HG03442 (cell line): Measurements from ENCODE around the gene BGLAP.

Experiments
- ATAC-seq: cut with Tn5 transposase; IDR thresholded peaks from one replicate; pipeline ENCODE4 v1.9.1; 2021; ENCODE audit warnings: mild to moderate bottlenecking, moderate library complexity; ENCODE audit not compliant: unreplicated experiment

The BGLAP gene

DNA sequence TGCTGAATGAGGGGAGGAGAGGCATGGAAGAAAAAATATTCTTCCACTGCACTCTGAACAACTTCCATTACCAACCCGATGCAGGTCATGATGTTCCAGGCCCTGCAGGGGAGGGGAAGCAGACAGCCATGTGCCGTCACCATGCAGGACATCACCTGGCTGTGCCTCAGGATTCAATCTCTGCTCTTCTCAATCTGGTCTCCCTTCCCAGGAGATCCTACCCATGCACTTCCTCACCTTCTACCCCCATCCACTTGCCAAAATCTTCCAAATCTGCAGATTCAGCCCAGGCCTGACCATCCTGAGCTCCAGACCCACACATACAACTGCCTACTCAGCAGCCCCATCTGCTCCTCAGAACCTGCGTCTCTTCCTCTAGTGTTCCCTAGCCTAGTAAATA lies 11.7 kb downstream of the BGLAP start:
- no peak for ATAC-seq

DNA sequence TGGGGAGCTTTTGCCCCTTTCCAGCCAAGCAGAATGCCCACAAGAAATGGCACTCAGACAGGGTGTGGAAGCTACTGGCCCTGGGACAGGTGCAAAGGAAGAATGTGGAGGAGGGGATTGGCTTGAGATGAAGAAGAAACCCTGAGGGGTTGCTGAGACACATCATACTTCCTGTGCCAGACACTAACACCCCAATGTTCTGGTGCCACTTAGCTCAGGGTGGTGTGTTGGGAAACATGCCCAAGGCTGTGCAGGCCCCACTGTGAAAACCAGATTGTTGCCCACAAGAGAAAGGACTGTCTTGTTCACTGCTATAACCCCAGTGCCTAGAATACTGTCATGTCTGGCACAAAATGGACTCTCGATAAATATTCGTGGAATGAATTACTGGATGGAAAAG lies 15.7 kb downstream of the BGLAP start:
- ATAC-seq, result no peak

DNA sequence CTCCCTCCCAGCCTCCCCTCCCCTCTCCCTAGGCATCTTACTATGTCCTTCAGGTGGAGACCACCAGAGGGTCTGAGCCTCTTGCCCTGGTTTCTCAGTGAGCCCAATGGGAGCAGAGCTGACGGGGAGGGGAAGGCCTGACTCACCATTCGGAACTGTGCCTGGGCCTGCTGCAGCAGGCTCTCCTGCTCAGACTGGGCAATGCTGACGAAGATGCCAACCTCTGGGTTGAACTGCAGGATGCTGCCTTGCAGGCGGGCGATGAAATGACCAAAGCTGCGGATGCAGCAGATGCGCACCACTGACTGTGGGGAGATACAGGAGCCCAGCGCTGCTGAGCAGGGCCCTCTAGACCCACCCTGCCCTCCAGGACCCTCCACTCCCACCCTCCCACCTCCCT lies 16.9 kb downstream of the BGLAP start:
- ATAC-seq, result no peak

DNA sequence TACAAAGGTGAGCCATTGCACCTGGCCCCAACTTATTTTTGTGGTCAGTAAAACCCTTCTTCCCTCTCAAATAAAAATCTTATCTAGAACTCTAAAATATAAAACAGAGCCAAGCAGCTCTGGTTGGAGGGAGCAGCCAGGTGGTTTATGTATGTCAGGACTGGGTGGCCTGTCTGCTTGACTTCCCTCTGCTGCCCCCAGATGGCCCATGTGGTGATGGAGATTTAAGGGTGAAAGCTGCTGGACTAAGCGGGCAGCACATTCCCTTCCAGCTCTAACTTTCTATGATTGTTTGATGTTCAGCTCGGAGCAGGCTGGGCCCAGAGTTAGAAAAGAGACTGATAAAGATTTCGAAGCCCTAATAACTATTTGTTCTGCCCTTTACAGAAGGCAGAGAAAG lies 17.8 kb downstream of the BGLAP start:
- no peak for ATAC-seq

DNA sequence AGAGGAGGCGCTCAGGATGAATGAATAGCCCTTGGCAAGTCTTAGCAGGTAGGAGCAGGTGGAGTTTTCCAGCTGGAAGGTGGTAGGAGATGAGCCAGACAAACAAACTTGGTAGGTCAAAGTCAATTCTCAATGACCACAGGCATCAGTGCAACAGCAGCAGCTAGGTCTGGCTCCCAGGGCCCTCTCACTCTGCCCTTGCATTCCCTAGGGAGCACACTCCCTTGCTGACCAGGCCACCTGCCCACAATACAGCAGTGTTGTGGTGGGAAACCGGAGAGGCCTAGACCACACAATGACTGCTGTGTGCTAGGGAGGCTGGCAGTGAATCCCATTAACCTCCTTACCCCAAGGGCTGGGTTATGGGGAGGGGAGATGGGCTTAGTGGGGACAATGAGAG lies 18.9 kb downstream of the BGLAP start:
- no peak for ATAC-seq

DNA sequence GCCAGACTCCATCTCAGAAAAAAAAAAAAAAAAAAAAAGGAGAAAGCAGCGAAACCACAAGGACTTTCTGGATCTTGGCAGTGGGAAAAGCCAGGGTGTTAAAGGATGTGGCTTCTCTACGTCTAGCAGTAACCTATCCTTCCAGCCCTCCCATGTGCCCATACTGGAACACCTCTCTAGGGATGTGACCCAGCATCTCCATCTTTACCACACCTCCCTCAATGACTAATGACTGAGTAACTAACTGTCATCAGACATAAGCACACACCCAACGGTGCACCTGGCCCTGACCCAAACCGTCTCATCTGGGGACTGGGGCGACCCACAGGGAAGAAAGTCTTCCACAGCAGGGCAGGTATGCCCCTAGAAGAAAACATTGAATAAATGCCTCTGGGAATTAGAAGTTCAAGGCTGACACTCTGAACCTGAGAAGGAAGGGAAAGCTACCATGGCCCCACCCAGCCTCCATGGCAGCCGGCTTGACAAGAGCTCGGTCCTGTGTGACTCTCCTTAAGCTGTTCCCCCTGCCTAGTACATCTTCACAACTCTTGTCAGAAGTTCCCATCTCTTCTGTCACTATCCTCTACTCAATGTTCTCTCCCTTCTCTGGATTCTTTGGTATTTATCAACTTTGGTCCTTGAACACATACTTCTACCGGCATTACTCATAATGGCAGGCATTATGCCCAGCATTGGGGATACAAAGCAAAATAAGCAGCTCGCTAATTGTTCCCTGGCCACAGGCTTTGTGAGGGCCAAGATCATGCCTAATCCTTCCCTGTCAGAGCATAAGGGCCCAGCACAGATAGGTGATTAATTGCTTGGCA lies 20.7 kb downstream of the BGLAP start:
- ATAC-seq, result no peak

DNA sequence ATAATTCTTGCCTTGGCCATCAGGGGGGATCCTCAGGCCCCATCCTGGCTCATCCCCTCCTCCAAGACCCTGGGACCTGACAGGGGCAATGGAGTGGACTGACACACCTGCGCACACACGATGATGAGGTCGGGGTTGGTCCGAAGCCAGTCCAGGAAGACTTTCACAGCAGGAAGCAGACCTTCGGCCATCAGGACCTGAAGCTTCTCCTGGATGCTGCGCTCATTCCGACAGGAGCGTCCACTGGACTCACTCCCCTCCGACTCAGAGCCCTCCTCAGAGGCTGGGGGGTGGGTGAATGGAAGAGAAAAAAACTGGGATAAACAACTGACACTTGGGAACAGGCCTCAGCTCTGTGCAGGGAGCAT lies 21.3 kb downstream of the BGLAP start:
- ATAC-seq, result no peak

DNA sequence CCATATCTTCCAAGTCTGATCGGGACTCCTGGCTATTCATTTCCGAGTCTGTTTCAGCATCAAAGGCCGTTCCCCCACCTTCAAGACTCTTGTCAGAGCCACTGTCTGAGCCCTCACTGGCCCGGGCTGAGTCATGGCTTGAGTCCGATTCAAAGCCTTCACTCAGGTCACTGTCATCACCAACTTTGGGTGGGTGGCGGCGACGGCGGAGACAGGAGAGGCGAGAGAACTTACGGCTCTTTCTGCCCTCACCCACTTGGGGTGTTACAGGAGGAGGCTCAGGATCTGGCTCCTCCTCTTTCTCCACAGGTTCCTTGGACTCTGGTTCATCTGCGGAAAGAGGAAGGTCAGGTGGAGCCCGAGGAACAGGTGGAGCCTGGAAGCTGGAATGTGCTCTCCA lies 24.1 kb downstream of the BGLAP start:
- ATAC-seq, result no peak

DNA sequence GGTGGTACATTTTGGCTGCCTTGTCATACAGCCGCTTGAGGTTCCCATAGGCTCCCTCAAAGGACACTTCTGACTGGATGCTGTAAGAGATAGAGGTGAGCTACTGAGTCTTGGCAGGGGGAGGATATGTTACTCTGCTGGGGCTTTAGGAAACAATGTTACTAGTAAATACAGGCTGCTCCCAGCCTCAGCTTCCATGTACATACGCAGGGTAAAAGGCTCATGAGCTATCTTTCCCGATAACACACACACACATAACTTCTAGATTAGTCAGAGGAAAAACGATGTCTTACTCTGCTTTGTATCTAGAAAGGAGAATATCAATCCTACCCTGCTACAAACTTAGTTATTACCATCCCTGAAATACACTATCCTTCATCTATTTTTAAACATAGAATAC lies 26.4 kb downstream of the BGLAP start:
- no peak for ATAC-seq

DNA sequence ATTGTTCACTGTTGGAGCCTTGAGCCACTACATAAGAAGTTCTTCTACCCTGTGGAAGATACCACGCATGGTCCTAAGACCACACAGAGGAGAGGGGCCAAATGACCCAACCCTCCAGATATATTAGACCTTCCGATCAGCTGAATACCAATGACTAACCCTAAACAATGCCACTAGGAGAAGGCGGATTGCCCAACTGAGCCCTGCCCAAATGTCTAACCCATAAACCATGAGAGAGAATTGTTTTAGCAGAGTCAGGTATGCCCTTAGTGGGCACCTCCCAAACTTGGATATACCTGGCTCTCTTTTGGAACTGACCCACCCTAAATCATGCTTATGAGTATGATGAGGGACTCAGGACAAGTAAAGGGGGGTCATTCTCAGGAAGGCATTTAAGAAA lies 28.3 kb downstream of the BGLAP start:
- no peak for ATAC-seq

DNA sequence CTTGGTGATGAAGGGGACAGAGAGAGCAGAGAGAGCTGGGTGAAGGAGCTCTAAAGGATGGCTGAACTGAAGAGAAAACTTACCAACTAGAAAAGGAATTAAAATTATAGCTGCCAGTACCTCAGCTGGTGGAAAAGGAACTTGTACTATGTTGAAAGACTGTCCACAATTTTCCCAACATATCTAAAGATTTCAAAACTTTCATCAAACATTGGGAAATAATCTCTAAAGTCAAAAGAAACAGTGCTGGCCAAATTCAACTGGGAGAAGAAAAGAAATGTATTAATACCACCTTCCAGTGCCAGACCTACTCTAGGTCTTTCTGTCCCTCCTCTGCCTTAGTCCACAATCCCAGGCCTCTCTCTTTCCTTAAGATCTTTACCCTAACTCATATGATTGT lies 34.5 kb downstream of the BGLAP start:
- no peak for ATAC-seq

DNA sequence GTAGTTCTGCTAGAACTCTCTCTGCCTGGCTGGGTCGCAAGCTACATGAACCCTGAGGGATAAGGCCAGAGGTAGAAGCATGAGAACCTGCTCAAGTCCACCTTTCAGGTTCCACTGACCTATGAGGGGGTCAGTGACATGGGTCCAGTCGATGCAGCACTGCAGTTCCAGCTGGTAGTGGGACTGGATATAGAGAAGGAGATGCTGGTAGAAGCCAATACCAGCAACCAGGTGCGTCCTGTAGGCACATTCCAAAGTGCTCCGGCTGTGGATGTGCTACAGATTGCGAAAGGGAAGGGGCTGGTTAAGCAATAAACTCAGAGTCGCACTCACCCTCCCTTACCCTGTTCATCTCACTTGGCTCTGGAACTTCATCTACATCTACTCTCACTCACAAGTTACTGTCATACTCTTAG lies 35.0 kb downstream of the BGLAP start:
- no peak for ATAC-seq

DNA sequence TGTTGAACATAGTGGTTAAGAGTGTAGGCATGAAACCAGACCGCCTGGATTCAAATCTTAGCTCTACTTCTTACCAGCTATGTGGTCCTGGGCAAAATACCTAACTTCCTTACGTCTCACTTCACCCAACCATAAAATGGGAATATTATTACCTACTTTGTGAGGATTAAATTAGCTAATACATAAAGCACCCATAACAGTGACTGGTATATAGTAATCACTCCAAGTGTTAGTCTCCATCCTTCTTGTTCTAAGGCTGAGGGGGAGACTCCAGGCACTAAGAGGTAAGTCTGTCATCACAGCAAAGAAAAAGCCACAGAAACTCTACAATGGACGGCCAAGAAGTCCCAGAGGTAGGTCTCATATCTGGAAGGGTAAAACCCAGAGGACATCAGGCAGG lies 37.9 kb downstream of the BGLAP start:
- ATAC-seq, result no peak

DNA sequence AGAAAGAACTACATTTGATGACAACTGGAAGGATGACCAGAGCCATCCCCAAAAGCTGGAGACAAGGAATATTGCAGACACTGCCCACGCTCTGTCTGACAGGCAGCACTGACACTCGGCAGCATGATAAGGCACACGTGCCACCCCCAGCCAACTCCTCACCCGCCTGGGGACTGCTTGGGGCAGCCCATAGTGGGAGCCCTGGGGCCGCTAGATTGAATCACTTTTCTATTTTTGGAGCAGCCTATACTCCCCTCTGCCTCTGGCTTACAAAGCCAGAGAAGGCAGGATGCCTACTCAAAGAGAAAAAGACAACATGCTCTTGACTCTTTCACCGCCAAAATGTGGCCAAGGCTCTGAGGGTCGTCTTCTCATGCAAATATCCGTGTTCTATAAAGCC lies 39.3 kb downstream of the BGLAP start:
- ATAC-seq, result no peak

DNA sequence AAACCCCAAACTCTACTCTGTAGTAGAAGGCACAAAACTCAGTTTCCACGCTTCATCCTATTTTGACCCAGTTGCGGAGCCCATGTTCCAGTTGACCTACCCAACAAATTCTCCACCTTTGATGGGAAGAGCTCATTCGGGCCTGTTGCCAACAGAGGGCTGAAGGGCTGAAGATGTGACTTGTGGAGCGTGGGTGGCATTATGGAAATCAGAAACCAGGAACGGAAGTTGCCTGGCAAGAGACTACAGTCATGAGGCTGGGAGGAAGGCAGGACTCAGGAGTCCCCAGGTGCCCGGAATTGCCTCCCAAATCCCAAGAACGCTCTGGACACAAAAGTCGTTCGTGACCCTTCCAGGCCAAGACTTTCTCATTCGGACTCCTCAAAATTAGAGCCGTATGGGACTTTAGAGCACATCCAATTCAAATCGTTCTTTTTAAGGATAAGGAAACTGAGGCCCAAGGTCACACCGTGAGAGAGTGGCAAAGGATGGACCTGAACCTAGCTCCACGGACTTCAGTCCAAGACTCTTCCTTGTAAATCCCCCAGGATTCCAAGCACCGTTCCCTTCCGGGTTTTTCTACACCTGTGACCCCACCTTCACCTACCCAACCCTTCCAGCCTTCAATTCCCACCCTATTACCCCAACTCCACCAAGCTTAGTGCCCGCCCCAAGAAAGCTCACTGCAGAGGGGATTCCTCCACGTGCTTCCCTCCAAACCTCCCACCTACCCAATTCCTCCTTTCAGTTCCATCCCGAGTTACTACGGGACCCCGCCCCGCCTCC lies 39.9 kb downstream of the BGLAP start:
- ATAC-seq, result no peak

DNA sequence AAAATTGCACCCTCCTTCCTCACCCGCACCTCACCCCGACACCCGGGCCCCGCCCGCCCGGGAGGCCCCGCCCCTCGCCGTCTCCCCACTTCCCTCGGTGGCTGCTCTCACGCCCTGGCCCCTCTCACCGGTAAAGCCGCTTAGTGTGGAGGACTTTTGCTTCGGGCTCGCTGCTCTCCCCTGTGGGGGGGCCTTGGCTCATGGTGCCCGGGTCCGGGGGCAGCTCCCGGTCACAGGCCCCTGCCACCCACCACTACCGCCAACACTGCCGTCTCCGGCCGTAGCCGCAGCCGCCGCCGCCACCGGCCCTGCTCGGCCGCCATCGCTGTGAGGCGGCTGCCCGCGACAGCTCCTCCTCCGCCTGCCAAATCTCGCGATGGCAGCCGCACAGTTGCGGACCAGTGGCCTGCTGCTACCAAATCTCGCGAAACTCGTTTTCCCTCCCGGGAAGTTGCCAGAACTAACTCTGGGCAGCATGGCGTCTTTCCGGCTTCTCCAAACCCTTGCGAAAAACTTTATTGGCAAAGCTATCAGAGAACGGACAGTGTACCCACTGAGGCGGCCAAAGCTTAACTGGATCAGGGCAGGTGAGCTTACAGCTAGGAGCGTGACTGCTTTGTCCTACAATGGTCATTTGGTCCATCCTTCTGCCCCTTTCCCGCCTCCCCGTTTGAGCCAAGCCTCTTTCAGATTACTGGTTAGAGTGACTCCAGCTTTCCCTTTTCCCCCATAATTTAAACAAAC lies 40.7 kb downstream of the BGLAP start, which contains the start of gene SMG5:
Gene SMG5 (minus strand): TSS at position 347 of the 744 bp plus-strand sequence. CDS start 145 bp downstream, at position 202.
- peak; percentile 83 for ATAC-seq

DNA sequence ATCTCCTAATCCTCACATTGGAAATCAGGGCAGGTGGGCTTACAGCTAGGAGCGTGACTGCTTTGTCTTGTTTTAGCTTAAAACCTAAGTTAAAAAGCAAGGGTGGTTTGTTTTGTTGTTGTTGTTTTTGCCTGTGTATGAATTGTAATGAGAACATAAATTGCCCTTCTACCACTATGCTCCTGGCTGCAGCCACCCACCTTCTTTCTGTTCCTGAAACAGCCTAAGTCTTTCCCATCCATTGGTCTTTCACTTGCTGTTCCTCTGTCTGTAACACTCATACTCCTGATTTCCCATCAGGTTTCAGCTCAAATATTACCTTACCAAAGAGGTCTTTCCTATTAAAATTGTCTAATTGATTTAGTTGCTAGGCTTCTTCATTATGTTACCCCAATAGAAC lies 41.5 kb downstream of the BGLAP start:
- no peak for ATAC-seq

DNA sequence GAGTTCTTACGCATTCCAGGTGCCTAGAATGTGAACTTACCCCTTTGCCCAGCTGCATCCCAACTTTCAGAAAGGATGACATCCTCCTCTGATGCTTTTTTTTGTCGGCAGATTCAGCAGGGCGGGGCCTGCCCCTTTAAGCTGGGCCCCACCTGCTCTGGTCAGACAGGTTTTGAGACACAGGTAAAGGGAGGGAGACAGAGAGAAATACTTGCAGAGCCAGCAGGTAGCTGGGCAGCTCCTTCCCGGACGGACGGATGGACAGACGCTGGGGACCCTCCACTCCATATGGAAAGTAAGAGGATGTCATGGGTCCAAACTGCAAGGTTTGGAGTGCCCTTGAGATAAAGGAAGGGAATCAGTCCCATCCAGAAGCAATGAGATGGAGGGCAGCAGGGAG lies 42.1 kb downstream of the BGLAP start, which contains the start of gene TMEM79:
Gene TMEM79 (plus strand): TSS at position 214 of the 400 bp plus-strand sequence. CDS start 902 bp downstream, outside the sequence.
- ATAC-seq, result no peak

DNA sequence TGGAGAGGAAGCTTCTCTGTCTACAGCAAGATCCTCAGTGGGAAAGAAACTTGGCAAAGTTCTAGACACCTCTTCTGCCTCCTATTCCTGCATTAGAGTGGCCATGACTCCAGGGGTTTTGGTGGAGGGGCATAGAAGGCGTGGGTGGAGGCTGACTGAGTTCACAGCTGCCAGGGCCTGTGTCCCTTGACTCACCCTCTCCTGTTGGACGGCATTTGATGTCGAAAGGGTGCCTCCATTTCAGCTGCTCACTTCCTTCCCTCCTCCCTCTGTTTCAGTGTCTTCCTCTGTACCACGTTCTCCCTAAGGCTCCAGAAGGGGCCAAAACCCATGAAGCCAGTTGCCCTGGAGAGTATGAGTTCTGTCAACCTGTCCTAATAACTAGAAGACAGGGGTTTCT lies 42.8 kb downstream of the BGLAP start:
- no peak for ATAC-seq

DNA sequence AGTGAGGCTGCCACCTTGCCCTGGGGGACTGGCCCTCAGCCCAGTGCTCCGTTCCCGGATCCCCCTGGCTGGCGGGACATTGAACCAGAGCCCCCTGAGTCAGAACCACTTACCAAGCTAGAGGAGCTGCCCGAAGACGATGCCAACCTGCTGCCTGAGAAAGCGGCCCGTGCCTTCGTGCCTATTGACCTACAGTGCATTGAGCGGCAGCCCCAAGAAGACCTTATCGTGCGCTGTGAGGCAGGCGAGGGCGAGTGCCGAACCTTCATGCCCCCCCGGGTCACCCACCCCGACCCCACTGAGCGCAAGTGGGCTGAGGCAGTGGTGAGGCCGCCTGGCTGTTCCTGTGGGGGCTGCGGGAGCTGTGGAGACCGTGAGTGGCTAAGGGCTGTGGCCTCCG lies 43.5 kb downstream of the BGLAP start:
- ATAC-seq, result no peak

DNA sequence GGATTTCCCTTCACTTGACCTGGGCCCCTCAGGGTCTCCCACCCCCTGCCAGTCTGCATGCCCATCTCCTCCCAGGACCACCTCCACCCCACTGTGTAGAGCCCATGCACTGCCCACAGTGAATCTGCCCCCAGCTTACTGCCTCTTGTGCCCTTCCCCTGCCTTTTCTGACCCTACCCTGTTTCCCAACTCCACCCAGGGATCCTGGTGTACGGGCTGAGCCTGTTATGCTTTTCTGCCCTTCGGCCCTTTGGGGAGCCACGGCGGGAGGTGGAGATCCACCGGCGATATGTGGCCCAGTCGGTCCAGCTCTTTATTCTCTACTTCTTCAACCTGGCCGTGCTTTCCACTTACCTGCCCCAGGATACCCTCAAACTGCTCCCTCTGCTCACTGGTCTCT lies 44.1 kb downstream of the BGLAP start:
- ATAC-seq, result no peak
